ENCODE measurements around the gene THTPA. TPM values are rescaled to one million over a fixed set of nuclear protein-coding genes. Genes with fewer than 3 reads are reported as not detected.

Gene THTPA
- polyA plus RNA-seq, 5 donors = 10.7 to 15.3 (median 12.1) TPM

DNA sequence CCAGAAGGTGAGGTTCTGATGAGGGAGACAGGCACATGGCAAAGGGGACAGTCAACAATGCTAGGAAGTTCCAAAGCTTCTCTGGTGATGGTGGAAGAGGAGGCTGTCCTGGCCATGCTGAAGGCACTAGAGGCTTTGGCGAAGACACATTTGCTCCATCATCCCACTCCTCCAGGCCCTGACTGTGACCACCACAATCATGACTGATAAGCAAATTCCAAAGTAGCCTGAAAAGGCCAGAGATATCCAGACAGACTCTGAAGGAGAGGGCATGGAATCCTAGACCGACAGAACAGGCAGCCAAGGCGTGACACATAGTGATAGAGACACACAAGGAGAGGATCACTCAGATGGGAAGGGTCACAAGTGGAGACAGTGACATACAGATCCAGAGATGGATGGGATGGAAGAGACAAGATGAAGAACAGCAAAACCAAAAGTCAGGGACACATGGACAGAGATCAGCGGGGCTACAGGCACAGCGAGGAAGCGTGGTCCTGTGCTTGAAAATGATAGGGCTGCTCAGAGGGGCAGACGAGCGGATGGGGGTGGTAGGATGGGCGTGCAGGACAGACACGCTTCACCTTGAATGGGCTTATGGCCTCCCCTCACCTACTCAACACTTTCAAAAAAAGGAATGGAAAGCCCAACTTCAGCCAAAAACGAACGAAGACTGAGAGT, 5.8 kb upstream of the THTPA start:
- no peak for DNase-seq

DNA sequence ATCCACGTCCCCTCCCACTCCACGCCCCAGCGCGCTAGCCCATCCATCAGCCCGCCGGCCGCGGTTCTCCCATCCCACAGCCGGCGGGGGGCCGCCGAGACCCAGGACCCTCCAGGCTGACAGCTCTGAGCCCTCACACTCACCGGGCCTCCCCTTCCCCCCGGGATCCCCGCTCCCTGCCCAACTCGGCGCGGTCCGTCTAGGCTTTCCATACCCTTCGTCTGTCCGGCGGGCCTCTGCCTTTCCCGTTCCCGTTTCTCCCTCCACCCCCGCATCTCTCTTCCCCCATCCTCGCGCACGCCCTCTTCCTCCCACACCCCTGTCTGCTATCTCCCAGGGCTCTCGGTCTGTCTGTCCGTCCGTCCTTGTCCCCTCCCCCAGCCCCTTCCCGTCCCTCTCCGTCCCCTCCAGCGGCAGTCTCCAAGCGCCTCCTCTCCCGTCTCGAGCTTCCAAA, 5.2 kb upstream of the THTPA start:
- DNase-seq = no peak

DNA sequence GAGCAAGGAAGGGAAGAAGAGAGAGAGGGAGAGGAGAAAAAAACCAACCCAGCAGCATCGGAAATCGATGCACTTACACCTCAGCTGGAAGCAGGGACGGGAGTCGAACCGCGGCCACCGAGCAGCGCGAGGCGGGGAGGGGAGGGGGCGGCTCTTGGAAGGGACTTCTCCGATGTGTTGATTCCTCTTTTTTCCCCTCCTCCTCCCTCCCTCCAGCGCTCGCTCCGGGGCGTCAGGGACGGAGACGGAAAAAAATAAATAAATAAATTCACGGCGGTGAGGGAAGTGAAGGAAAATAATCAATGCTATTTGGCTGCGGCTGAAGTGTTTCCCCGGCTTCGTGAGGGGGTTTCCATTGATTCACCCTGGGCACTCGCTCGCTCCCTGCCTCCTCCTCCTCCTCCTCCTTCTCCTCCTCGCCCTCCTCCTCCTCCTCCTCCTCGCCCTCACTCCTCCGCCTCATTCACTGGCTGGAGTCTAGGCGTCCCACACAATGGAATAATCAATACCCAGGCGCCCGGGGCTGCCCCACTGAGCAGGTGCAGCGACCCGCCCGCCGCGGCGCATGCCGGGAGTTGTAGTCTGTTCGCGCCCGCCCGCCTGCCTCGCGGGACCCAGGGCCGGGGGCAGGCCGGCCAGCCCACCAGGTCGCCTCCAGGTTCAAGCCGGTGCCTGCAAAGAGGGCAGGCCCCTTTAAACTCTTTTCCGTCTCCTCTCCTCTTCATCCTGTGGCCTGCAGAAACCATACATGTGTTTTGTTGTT, 4.6 kb upstream of the THTPA start, which contains the start of gene ZFHX2:
ZFHX2 (minus strand) TSS at position 500 of the 763 bp plus-strand sequence. CDS start 16,440 bp downstream, outside the sequence.
- DNase-seq = no peak

DNA sequence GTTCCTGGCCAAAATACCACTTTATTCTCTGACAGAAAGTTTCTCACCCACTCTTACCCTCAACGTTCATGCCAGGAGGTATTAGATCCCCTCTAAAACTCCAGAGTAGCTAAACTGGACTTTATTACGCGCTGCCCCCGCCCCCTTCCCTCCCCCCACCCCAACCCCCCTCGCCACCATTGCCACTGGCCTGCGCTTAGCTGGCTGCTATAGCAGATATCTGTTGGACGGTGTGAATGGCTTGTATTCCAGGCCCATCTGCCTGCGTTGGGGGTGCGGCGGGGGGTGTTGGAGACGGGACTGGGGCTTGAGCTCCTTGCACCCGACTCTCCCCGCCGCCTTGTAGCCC, 564 bp upstream of the THTPA start:
- no peak for DNase-seq

DNA sequence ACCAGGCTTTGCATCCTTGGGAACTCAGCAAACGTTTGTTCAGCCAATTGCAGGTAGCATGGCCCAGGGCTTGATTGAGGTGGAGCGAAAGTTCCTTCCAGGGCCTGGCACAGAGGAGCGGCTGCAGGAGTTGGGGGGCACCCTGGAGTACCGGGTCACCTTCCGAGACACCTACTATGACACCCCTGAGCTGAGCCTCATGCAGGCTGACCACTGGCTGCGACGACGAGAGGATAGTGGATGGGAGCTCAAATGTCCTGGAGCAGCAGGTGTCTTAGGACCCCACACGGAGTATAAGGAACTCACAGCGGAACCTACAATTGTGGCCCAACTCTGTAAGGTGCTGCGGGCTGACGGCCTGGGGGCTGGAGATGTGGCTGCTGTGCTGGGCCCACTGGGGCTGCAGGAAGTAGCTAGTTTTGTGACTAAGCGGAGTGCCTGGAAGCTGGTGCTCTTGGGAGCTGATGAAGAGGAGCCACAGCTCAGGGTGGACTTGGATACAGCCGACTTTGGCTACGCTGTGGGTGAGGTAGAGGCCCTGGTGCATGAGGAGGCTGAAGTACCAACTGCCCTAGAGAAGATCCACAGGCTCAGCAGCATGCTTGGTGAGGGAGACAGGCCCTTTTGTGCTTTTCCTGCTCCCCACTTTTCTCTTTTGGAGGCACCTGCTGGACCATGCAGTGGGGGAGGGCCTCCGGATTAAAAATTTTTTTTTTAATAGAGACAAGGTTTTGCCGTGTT, 799 bp downstream of the THTPA start:
- no peak for DNase-seq

DNA sequence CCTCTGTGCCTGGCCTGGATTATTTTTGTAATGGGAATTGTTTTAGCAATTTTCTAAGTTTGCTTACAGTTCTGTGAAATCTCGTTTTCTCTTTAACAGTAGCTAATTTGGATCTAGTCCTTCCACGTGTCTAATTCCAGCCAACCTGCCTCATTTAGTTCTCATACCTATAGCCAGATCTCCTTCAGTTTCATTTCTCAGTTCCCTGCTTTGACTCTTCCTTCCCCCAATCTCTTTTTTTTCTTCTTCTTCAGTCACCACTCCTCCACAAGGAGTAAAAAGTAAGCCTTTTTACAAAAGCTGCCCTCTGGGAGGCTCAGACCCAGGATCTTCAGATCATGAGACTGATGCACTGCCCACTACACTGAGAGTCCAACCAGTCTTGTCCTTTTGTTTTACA, 1.4 kb downstream of the THTPA start:
- no peak for DNase-seq

DNA sequence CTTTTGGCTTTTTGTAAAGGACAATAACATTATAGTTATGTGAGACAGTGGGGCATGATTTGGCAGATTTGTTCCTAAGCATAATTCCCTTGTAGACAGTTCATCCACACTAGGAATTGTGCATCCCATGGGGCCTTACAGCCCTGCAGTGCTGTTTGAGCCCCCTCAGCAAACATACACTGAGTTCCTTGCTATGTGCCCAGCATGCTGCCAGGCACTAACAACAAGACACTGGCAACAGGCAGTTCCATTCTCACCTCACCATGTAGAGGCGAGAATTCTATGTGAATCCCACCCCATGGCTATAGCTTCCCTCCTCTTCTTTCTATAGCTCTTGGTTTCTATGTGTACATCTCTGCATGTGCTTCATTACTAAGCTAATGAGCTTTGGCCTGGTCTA, 1.9 kb downstream of the THTPA start:
- no peak for DNase-seq

DNA sequence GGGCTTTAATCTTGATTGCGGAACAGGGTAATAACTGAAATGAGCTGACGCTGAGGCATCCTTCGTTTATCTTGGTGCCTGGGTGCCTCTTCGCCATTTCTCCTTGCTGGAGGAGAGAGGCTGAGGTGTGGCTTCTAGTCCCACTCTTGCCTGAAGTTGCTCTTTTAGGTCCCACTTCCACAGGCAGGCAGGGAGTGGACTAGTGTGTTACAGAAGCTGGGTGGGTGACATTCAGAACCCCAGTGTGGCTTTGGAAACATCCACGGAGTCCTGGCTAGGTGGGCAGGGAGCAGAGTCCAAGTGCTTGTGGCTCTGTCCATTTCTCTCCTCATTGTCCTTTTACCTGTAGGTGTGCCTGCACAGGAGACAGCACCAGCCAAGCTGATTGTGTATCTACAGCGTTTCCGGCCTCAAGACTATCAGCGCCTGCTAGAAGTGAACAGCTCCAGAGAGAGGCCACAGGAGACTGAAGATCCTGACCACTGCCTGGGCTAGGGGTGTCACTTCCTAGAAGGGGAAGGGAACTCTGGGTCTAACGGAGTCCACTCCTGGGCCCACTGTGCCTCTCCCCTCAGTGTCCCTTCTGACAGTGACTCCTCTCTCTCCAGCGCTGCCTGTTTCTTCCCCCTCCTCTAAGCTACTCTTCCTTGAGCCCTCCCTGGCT, 2.4 kb downstream of the THTPA start:
- DNase-seq = no peak

DNA sequence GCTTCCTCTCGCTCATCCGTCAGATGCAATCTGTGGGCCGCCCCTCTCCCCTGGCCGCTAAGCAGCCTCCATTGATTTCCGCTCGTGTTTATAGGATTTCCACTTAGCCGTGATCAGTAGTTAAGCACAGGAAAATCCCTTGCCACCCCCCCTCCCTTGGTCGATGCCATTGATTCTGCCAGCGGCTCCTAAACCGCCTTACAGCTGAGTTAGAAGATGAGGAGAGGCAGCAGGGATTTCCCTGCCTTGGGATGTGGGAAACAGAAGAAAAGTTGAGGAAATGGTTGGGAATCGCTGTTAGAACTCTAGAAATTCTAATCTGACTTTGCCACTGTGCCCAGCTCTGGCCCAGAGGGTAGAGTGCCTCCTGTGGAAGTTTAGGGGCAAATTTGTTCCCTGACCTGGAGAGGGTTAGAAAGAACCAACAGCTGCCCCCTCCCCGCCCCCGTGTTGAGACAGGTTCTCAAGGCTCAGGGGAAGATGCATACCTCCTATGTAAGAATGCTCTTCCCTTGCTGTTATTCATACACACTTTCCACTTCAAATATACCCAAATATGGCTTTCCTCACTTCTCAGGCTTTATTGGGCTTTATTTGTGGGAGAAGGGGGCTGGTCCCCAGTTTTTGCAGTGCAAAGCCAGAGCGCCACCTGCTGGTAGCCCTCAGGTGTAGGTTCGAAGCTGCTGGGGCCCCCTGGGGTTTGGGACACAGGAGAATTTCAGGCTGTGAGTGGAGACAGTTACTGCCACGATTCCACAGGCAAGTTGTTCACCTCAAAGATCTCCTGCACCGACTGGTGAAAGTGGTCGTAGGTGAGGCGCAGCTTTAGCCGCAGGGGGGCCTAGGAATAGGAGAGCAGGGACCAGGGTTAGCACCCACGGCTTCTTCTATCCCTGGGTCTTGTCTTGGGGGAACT, 3.2 kb downstream of the THTPA start:
- DNase-seq = no peak

DNA sequence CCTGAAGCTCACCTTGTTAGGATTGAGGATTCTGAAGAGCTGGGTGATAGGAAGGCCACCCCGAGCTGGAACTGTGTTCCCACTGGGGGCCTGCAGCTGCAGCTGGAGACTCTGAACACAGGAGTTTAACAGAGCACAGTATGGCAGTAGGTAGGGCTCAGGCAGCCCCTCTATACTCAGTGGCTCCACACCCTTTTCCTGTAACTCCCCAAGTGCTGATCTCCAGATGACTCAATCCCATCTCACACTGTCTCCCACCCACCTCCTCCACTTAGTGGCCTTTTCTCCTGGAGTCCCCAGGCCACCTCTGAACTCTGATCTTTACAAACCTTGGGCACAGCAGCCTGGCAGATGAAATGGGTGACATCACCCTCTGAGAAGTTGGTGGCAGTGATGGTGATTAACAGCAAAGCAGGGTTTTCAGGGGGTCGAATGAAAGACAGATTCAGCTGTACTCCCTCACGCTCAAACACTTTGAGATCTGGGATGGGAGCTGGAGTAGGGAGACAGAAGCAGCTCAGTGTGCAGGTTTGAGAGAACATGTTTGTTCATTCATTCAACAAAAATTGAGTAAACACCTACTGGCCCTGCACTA, 4.0 kb downstream of the THTPA start:
- DNase-seq = no peak

DNA sequence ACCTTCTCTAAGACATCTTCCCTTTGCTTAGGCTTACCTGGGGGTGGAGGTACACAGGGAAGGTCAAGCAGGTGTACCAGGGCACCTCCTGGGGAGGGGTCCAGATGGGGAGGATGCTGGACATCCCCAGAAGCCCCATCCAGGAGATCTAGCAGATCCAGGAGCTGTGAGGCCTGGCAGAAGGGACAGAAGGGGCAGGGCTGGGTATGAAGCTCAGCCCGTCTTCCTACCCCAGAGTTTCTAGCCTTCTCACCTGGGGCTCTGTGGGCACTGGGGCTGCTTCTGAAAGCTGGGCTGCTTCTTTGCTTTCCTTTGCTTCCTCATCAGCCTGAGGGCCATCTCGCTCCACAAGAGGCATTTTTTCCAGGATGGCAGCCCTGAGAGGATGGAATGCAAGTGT, 5.2 kb downstream of the THTPA start:
- DNase-seq = no peak

DNA sequence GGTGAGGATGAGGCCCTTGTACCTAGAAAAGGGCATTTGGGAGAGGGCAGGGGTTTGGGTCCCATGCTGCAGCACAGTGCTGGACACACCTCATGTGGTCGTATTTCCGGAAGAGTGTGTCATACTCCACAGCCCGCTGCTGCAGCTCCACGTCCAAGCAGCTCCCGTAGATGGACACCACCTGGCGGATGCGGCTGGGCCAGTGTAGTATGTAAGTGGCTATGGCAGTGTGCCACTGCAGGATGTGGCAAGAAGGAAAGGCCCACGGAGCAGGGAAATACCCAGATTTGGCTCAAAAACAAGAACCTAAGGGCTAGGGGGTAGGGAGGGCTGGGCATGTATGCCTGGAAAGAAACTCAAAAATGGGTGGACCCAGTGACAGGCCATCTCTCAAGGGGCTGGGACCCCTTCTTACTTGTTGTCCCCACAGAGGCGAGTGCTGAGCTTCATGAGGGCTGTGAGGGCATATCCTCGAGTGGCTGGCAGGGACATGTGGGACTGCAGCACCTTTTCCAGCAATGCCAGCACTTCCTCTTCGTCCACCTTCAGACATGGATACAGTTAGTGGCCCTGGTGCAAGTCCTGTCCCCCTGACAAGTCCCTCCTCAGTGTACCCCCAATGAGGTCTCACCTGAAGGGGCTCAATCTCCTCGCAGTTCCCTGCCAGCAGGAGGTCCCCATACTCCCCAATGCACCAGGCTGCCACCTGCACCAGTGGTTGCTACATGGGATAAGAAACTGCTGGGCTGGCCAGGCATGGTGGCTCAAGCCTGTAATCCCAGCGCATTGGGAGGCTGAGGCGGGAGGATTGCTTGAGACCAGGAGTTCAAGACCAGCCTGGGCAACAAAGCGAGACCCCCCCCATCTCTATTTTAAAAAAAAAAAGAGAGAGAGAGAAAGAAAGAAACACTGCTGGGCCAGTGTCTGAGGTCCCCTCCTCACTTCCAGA, 6.1 kb downstream of the THTPA start:
- no peak for DNase-seq

DNA sequence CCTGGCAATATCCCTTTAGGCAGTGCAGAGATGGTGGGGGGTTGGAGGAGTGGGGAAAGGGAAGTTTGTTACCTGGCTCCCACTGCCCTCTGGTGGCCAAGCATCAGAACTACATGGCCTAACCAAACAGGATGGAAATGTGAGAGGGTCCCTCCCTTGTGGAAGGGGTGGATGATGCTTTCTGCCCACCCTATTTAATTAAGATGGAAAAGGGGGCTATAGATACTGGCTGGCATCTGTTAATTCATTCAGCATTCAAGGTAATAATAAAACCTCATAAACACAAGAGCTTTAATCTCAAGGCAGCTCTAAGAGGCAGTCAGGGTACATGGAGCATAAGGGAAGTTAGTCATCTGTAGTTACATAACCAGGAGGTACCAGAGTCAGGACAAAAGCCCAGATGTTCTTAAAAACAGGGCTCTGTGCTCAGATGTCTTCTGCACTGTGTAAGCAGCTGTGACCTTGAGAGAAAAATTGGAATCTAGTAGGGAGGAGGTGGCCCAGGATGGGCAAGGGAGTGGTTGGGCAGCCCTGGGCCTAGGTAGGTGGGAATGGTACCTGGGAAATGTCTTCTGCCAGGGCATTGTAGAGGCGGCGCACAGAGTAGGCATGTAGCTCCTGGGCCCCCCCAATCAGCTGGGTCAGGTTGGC, 6.9 kb downstream of the THTPA start:
- peak in 1 of 2 donors; percentile 33 for DNase-seq

DNA sequence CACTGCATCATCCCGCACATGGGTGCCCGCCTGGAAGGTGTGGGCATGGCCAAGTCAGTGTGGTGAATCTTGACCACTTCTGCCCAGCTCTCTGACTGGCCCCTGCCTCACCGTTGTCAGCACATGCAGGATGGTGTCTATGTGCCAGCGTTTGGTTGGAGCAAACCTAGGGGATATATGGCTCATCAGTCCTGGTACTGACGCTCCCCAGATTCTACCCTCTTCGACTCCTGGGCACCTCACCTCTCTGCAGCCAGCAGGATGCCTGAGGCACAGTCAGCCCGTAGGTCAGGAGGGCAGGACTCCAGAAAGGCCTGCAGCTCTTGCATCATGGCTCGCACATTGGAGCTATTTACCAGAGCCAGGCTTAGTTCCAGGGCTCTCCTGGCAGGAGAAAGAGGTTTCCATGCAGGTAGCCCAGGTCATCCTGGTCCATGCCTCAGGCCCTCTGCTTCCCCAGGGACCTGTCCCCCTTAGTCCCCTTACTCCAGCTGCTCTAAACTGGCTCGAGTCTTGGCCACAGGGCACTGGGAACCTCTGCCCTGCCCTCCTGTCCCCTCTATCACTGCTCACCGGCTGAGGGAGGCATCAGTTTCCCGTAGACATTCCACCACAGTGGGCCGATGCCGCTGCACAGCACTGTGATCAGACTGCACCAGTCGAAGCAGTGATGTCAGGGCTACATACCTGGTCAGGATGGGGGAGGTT, 7.6 kb downstream of the THTPA start:
- DNase-seq = no peak

DNA sequence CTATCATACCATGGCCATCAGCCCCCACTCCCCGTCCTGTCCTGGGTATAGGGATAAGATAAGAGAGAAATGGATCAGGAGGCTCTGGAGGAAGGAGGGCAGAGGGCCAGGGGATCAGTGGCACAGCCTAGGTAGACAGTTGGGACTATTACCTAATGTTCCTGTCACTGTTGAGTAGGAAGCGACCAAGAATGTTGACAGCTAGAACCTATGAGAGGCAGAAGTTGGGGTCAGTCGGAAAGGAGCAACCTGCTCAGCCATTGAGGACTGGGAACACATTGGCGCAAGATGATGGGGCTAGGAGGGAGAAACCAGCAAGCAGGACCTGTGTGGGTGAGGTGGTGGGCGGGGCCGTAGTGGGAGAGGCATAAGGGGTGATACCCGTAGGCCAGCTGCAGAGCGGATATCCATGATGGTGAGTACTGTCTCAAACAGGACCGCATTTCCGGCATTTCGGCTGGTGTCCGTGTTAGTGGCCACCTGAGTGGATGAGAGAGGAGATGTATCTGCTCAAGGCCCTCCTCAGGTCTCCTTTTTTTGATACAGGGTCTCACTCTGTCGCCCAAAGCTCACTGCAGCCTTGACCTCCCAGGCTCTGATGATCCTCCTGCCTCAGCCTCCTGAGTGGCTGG, 8.2 kb downstream of the THTPA start:
- no peak for DNase-seq

DNA sequence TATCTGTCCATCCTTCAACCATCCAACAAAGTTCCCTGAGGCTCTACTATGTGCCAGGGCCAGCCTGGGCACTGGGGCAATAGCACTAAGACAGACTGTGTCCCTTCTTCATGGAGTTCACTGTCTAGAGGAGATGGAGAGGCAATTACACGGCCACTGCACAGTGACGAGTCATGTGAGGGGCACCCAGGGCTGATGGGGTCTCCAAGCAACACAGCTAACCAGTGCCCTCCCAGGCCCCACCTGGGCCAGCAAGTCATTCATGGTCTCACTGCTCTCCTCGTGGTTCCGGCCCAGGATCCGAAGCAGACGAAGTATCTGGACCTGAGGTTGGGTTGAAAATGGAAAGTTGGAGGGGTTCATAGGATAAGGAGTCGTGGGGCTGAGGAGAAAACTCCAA, 8.8 kb downstream of the THTPA start:
- DNase-seq = no peak

DNA sequence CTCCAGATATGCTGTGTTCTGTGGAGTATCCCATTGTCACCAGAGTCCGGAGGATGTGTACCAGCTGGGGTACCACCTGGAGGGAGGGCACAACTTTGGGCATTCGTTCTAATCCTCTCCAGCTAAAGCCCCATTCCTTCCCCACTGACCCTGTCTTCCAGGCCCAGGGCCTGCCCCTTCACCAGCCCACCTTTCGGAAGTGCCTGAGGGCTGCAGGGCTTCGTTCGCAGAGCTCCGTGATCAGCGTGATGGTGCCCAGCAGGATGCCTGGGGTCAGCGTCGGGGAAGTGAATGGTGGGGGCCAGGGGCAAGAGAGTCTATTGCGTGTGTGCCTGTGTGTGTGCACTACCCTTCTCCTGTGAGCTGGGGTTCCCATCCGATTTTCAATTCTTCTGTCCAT, 9.6 kb downstream of the THTPA start:
- no peak for DNase-seq
